Activated CD4-positive, CD25-positive, alpha-beta regulatory T cell treated with anti-CD3 and anti-CD28 coated beads, Interleukin-2, amount 50 U/mL, for 24 hours (primary cell): ENCODE results near the gene USP17L21.
"Not testable (repeated sequence)": the region's sequence is repeated elsewhere in the genome, so short reads cannot be mapped to it uniquely, and the experiment has no call there.

Experiments used
- ATAC-seq, 2 donors: fragments of 150-1000 bp; cut with Tn5 transposase; one replicate each; pipeline ENCODE4 v1.10.0; 2021; ENCODE audit warnings: mild to moderate bottlenecking in 1 of 2, moderate library complexity in 1 of 2

The USP17L21 gene

GRCh38 chr4:9262572-9262971, at the start of gene USP17L21:
Gene USP17L21, plus strand, starts transcription at chr4:9262872. Its CDS starts 0 bp downstream, at chr4:9262872.
- ATAC-seq, result not testable (repeated sequence)

GRCh38 chr4:9214701-9215100, 48.0 kb upstream of the USP17L21 start:
- not testable (repeated sequence) for ATAC-seq

GRCh38 chr4:9215105-9215504, 47.6 kb upstream of the USP17L21 start, which contains the start of gene USP17L11:
Gene USP17L11, plus strand, starts transcription at chr4:9215405. Its CDS starts 0 bp downstream, at chr4:9215405.
- not testable (repeated sequence) for ATAC-seq

GRCh38 chr4:9219852-9220251, 42.8 kb upstream of the USP17L21 start, which contains the start of gene USP17L12:
Gene USP17L12, plus strand, starts transcription at chr4:9220152. Its CDS starts 0 bp downstream, at chr4:9220152.
- ATAC-seq, result not testable (repeated sequence)

- ATAC-seq, result not testable (repeated sequence)
These were observed 38.1 kb upstream of the USP17L21 start, which contains the start of gene USP17L13 for GRCh38 chr4:9224596-9224995. Gene USP17L13, plus strand, starts transcription at chr4:9224896. Its CDS starts 0 bp downstream, at chr4:9224896.

GRCh38 chr4:9230249-9230648, 32.4 kb upstream of the USP17L21 start:
- ATAC-seq, result not testable (repeated sequence)

- ATAC-seq, result not testable (repeated sequence)
These were observed 28.6 kb upstream of the USP17L21 start, which contains the start of gene USP17L15 for GRCh38 chr4:9234085-9234484. Gene USP17L15, plus strand, starts transcription at chr4:9234385. Its CDS starts 0 bp downstream, at chr4:9234385.

GRCh38 chr4:9238461-9238860, 24.2 kb upstream of the USP17L21 start:
- ATAC-seq, result not testable (repeated sequence)

- ATAC-seq, result not testable (repeated sequence)
These were observed 19.1 kb upstream of the USP17L21 start, which contains the start of gene USP17L17 for GRCh38 chr4:9243579-9243978. Gene USP17L17, plus strand, starts transcription at chr4:9243879. Its CDS starts 0 bp downstream, at chr4:9243879.

GRCh38 chr4:9247953-9248680, 14.6 kb upstream of the USP17L21 start, which contains the start of gene USP17L18:
Gene USP17L18, plus strand, starts transcription at chr4:9248630. Its CDS starts 0 bp downstream, at chr4:9248630.
- not testable (repeated sequence) for ATAC-seq

GRCh38 chr4:9253078-9253477, 9.6 kb upstream of the USP17L21 start, which contains the start of gene USP17L19:
Gene USP17L19, plus strand, starts transcription at chr4:9253378. Its CDS starts 0 bp downstream, at chr4:9253378.
- not testable (repeated sequence) for ATAC-seq

GRCh38 chr4:9257824-9258223, 4.8 kb upstream of the USP17L21 start, which contains the start of gene USP17L20:
Gene USP17L20, plus strand, starts transcription at chr4:9258124. Its CDS starts 0 bp downstream, at chr4:9258124.
- not testable (repeated sequence) for ATAC-seq

- not testable (repeated sequence) for ATAC-seq
These were observed 4.6 kb downstream of the USP17L21 start, which contains the start of gene USP17L22 for GRCh38 chr4:9267319-9267718. Gene USP17L22, plus strand, starts transcription at chr4:9267619. Its CDS starts 0 bp downstream, at chr4:9267619.

GRCh38 chr4:9271719-9272118, 9.0 kb downstream of the USP17L21 start:
- not testable (repeated sequence) for ATAC-seq
